Measurements from ENCODE around the gene TRAPPC14. TPM values are rescaled to one million over a fixed set of nuclear protein-coding genes. Genes with fewer than 3 reads are reported as not detected.
"Not testable (repeated sequence)": the region's sequence is repeated elsewhere in the genome, so short reads cannot be mapped to it uniquely, and the experiment has no call there.

TRAPPC14 gene
- total RNA-seq, 1 donor from 2014 or later: 19.7 TPM

GRCh38 chr7:100148559-100149328 is 9.8 kb downstream of the TRAPPC14 start, which contains the start of gene LAMTOR4:
LAMTOR4 (plus strand) TSS chr7:100148918; CDS start chr7:100148973, 55 bp downstream.
- H3K27me3 ChIP-seq: no peaks in the 10 kb centered on the region
- intact Hi-C loops (cut with DNase I): no loop called here
- peak within 1 kb of the TSS; percentile 88 for H3K4me3 ChIP-seq

GRCh38 chr7:100148225-100148558 is 10.3 kb downstream of the TRAPPC14 start:
- intact Hi-C loops (cut with DNase I): no loop called here
- no peak for DNase-seq
- Histone ChIP-seq H3K4me3 (peak overlapping the region; percentile 88), H3K9me3 (no peaks in the 10 kb centered on the region), H3K4me1 (peaks cover 7% of the 10 kb centered on the region), H3K27ac (peak overlapping the region; percentile 77), H3K27me3 (no peaks in the 10 kb centered on the region), H3K36me3 (no peaks in the 10 kb centered on the region)
- no peak for ATAC-seq
- TF ChIP-seq CTCF (IDR thresholded peaks at IDR 0.05): no peak

More at GRCh38 chr7:100148559-100149328, 9.8 kb downstream of the TRAPPC14 start, which contains the start of gene LAMTOR4:
- no peak for TF ChIP-seq CTCF (IDR thresholded peaks at IDR 0.05)
- peak within 1 kb of the TSS; percentile 85 for H3K27ac ChIP-seq
- peak; percentile 99 for ATAC-seq
- H3K9me3 ChIP-seq: no peaks in the 10 kb centered on the region
- no peaks in the 10 kb centered on the region for H3K36me3 ChIP-seq
- peaks cover 11% of the 10 kb centered on the region for H3K4me1 ChIP-seq
- peak; percentile 99 for DNase-seq

GRCh38 chr7:100147278-100147677 is 11.2 kb downstream of the TRAPPC14 start:
- H3K36me3 ChIP-seq: no peaks in the 10 kb centered on the region
- TF ChIP-seq CTCF (IDR thresholded peaks at IDR 0.05): no peak
- ATAC-seq (no peak), DNase-seq (no peak)
- no peaks in the 10 kb centered on the region for H3K27me3 ChIP-seq
- no peak overlapping the region for H3K27ac ChIP-seq
- H3K4me1 ChIP-seq: peaks cover 7% of the 10 kb centered on the region
- no peaks in the 10 kb centered on the region for H3K9me3 ChIP-seq
- H3K4me3 ChIP-seq: no peak overlapping the region
- intact Hi-C loops (cut with DNase I): no loop called here

GRCh38 chr7:100146350-100146749 is 12.2 kb downstream of the TRAPPC14 start:
- H3K4me1 ChIP-seq; H3K4me3 ChIP-seq; H3K9me3 ChIP-seq; H3K27ac ChIP-seq; H3K27me3 ChIP-seq; intact Hi-C loops (cut with DNase I); DNase-seq; ATAC-seq; H3K36me3 ChIP-seq: not testable (repeated sequence)

- ATAC-seq (no peak), DNase-seq (no peak)
- H3K9me3 ChIP-seq: no peaks in the 10 kb centered on the region
- no peaks in the 10 kb centered on the region for H3K36me3 ChIP-seq
- intact Hi-C loops (cut with DNase I): no loop called here
- TF ChIP-seq CTCF (IDR thresholded peaks at IDR 0.05): no peak
- no peaks in the 10 kb centered on the region for H3K4me1 ChIP-seq
- H3K27ac ChIP-seq: no peak overlapping the region
- H3K4me3 ChIP-seq: no peak overlapping the region
- H3K27me3 ChIP-seq: no peaks in the 10 kb centered on the region
These were observed 16.1 kb downstream of the TRAPPC14 start for GRCh38 chr7:100142461-100142860.

GRCh38 chr7:100141555-100141949 is 17.0 kb downstream of the TRAPPC14 start:
- intact Hi-C loops (cut with DNase I): no loop called here
- H3K4me1 ChIP-seq: no peaks in the 10 kb centered on the region
- no peak for DNase-seq
- ATAC-seq: no peak
- no peaks in the 10 kb centered on the region for H3K36me3 ChIP-seq
- no peaks in the 10 kb centered on the region for H3K27me3 ChIP-seq
- TF ChIP-seq CTCF (IDR thresholded peaks at IDR 0.05): no peak
- no peak overlapping the region for H3K4me3 ChIP-seq
- no peak overlapping the region for H3K27ac ChIP-seq
- no peaks in the 10 kb centered on the region for H3K9me3 ChIP-seq
